Small intestine (tissue), 7 donors: Measurements from ENCODE around the gene SPEM1. TPM values are rescaled to one million over a fixed set of nuclear protein-coding genes. Genes with fewer than 3 reads are reported as not detected.

Experiments used
- DNase-seq, 2 donors: peaks; one replicate each; pipeline versions ENCODE4 v3.0.0 to v3.0.0-alpha.2; 2013
- FAIRE-seq: peaks from 2 replicates; lab custom pipeline; 2012; peaks lifted over from hg19 to GRCh38; lab: Jason Lieb, UNC
- H3K27ac ChIP-seq, 3 donors: one replicate each; pipeline ENCODE4 v1.5.1; 2013; ENCODE audit warnings: low read length in 2 of 3, mild to moderate bottlenecking in 2 of 3, control low read depth in 1 of 3, inconsistent platforms in 1 of 3, low read depth in 1 of 3, moderate library complexity in 1 of 3
- H3K27me3 ChIP-seq, 3 donors: one replicate each; pipeline ENCODE4 v1.6.1; 2013; ENCODE audit warnings: low read length in 3 of 3, inconsistent platforms in 1 of 3; ENCODE audit not compliant: control insufficient read depth in 3 of 3, insufficient read depth in 3 of 3
- H3K36me3 ChIP-seq, 3 donors: one replicate each; pipeline ENCODE4 v1.6.1; 2013; ENCODE audit warnings: low read length in 3 of 3, inconsistent platforms in 1 of 3, low read depth in 1 of 3, mild to moderate bottlenecking in 1 of 3, moderate library complexity in 1 of 3; ENCODE audit not compliant: control insufficient read depth in 3 of 3, insufficient read depth in 2 of 3
- H3K4me1 ChIP-seq, 3 donors: one replicate each; pipeline ENCODE4 v1.6.1; 2013; ENCODE audit warnings: low read length in 2 of 3, inconsistent platforms in 1 of 3, low read depth in 1 of 3, mild to moderate bottlenecking in 1 of 3, moderate library complexity in 1 of 3; ENCODE audit not compliant: control insufficient read depth in 3 of 3, insufficient read depth in 2 of 3
- H3K4me3 ChIP-seq, 3 donors: one replicate each; pipeline ENCODE4 v1.5.1; 2013; ENCODE audit warnings: low read length in 3 of 3, control low read depth in 1 of 3, inconsistent platforms in 1 of 3, low read depth in 1 of 3, mild to moderate bottlenecking in 1 of 3, moderate library complexity in 1 of 3
- H3K9me3 ChIP-seq, 2 donors: one replicate each; pipeline ENCODE4 v1.6.1; 2013; ENCODE audit warnings: low read depth in 1 of 2, low read length in 1 of 2; ENCODE audit not compliant: control insufficient read depth in 2 of 2, insufficient read depth in 1 of 2
- WGBS, 3 donors: extraction: QIAGEN DNeasy Blood & Tissue Kit; methylation state at CpG; one replicate each; pipeline ENCODE4 v1.1.7; 2013; 5-methylcytosine and 5-hydroxymethylcytosine counted together
- polyA plus RNA-seq, 4 donors: library from polyadenylated mRNA; stranded (reverse) in 3 of 4; unstranded in 1 of 4; fragments of 200-250 nt in 3 of 4; fragments of 120-200 nt in 1 of 4; gene quantifications; one replicate each; pipeline versions ENCODE4 v1.2.1 to v1.2.3, GENCODE V29; 2013
- donor health status: healthy with polysubstance abuse.
- donor health status: control.
- donor health status: control.
- donor health status: Bipolar disorder and iron deficiency.
- donor health status: healthy.

The SPEM1 gene
- polyA plus RNA-seq, 4 donors = not detected

- Histone ChIP-seq H3K27ac (no peak overlapping the region), H3K27me3 (peaks cover 0 to 7% (median 0%) of the 10 kb centered on the region in 3 donors), H3K9me3 (no peaks in the 10 kb centered on the region), H3K4me1 (no peaks in the 10 kb centered on the region), H3K4me3 (no peak overlapping the region), H3K36me3 (peaks cover 0 to 7% (median 0%) of the 10 kb centered on the region in 3 donors)
- WGBS, 3 donors = 60 to 68% (median 66%) methylated on average over 17 to 18 of the region's 18 CpGs
- DNase-seq (no peak), FAIRE-seq (no peak)
Measured at GRCh38 chr17:7418472-7419152, 1.5 kb upstream of the SPEM1 start.

DNA sequence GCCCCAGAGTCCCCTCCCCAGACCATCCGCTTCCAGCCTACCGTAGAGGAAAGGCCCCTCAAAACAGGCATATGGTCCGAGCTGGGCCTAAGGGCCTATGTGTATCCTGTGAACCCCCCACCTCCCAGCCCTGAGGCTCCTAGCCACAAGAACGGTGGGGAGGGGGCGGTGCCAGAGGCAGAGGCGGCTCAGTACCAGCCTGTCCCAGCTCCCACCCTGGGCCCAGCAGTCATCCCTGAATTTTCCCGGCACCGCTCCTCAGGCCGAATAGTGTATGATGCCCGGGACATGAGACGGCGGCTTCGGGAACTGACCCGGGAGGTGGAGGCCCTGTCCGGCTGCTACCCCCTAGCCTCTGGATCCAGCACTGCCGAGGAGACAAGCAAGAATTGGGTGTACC, 1.1 kb downstream of the SPEM1 start:
- Histone ChIP-seq H3K4me1 (no peaks in the 10 kb centered on the region), H3K4me3 (no peak overlapping the region), H3K27ac (no peak overlapping the region), H3K9me3 (no peaks in the 10 kb centered on the region), H3K27me3 (peaks cover 0 to 7% (median 0%) of the 10 kb centered on the region in 3 donors), H3K36me3 (no peaks in the 10 kb centered on the region)
- WGBS, 3 donors = 94 to 96% (median 95%) methylated on average over 16 of the region's 16 CpGs
- FAIRE-seq (no peak), DNase-seq (no peak)

DNA sequence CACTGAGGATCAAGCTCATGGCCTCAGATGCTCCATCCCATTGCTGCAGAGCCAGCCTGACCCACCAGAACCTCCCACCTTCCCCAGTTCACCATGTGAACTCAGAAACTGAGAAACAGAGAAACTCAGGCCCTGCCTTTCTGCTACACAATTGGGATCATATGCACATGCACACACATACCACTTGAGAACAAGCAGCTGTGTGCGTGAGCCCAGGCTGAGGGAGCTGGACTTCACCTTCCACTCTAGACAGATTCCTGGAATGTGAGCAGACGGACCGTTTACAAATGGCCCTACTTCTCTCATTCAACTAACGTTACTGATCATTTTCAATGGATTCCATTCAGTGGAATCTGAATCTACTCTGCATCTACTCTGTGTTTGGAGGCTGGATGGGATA, 3.6 kb downstream of the SPEM1 start:
- Histone ChIP-seq H3K27ac (no peak overlapping the region), H3K27me3 (peaks cover 0 to 7% (median 0%) of the 10 kb centered on the region in 3 donors), H3K4me1 (no peaks in the 10 kb centered on the region), H3K4me3 (no peak overlapping the region), H3K36me3 (no peaks in the 10 kb centered on the region), H3K9me3 (no peaks in the 10 kb centered on the region)
- 64 to 79% (median 69%) methylated on average over 4 of the region's 4 CpGs for WGBS, 3 donors
- FAIRE-seq = no peak
- no peak for DNase-seq

DNA sequence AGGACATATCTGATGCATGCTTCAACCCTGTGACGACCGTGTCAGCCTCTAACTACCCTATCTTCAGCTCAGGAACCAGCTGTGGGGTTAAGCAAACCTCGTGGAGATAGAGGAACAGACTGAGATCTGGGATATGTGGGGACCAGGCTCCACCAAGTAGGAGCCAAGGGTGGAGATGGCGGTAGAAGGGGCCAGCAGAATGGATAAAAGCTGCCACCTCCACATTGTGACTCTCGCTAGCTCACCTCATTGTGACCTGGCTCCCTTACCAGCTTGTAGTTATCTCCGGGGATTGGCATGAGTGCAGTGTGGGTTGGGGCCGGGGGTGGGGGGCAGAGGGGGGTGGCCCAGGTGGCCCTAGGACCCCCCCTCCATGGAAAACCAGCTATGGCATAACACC, 5.2 kb downstream of the SPEM1 start, which contains the start of gene SPEM2:
Gene SPEM2 (plus strand): TSS at position 301 of the 400 bp plus-strand sequence. CDS start 73 bp downstream, at position 374.
- Histone ChIP-seq H3K4me1 (no peaks in the 10 kb centered on the region), H3K27ac (no peak within 1 kb of the TSS), H3K27me3 (peaks cover 0 to 3% (median 0%) of the 10 kb centered on the region in 3 donors), H3K9me3 (no peaks in the 10 kb centered on the region), H3K4me3 (no peak within 1 kb of the TSS), H3K36me3 (no peaks in the 10 kb centered on the region)
- FAIRE-seq = no peak
- 74 to 79% (median 75%) methylated on average over 7 of the region's 7 CpGs for WGBS, 3 donors
- no peak for DNase-seq

DNA sequence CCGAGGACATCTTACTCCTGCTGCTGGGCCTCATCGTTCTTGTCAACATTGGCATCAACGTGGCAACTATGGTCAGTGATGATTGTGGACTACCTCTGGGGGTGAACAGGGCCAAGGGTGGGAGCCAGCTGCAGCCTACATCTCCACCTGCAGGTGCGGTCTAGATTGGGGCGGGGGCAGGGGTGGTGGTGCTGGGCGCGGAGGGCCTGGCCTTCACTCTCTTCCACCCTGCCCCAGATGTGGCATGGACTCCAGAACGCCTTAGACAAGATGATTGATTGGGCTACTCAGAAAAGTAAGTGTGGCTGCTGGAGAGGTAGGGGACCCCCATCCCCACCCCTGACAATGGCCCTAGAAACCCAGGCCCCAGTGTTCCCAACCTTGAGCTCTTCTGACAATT, 5.6 kb downstream of the SPEM1 start:
- 71 to 83% (median 75%) methylated on average over 6 to 8 of the region's 8 CpGs for WGBS, 3 donors
- Histone ChIP-seq H3K27ac (no peak overlapping the region), H3K9me3 (no peaks in the 10 kb centered on the region), H3K27me3 (peaks cover 0 to 3% (median 0%) of the 10 kb centered on the region in 3 donors), H3K4me1 (no peaks in the 10 kb centered on the region), H3K4me3 (no peak overlapping the region), H3K36me3 (no peaks in the 10 kb centered on the region)
- FAIRE-seq (no peak), DNase-seq (no peak)

DNA sequence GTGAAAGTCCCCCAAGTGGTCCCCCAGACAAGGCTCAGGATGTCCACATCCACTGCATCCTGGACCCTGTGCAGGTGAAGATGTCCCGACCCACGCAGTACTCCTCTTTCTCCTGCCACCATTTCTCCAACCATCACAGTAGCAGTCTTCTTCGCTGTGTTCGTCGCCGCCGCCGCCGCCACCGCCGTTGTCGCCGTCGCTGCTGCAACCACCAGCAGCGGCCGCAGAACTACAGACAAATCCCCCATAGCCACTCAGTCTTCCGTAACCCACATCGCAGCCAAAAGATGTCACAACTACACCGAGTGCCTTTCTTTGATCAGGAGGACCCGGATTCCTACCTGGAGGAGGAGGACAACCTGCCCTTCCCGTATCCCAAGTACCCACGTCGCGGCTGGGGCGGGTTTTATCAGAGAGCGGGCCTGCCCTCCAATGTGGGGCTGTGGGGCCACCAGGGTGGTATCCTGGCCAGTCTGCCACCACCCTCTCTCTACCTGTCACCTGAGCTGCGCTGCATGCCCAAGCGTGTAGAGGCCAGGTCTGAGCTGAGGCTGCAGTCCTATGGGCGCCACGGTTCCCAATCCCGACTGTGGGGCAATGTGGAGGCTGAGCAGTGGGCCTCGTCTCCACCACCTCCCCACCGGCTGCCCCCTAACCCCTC, 6.2 kb downstream of the SPEM1 start:
- no peak for FAIRE-seq
- WGBS, 3 donors = 93 to 94% (median 94%) methylated on average over 31 to 33 of the region's 33 CpGs
- peaks cover 0 to 3% (median 0%) of the 10 kb centered on the region in 3 donors for H3K27me3 ChIP-seq

GRCh38 chr17:7426896-7427489, 6.9 kb downstream of the SPEM1 start:
- Histone ChIP-seq H3K27ac (no peak overlapping the region), H3K36me3 (no peaks in the 10 kb centered on the region), H3K27me3 (peaks cover 0 to 3% (median 0%) of the 10 kb centered on the region in 3 donors), H3K4me3 (no peak overlapping the region), H3K4me1 (no peaks in the 10 kb centered on the region), H3K9me3 (no peaks in the 10 kb centered on the region)
- no peak for DNase-seq
- FAIRE-seq = no peak
- 90 to 93% (median 93%) methylated on average over 29 of the region's 29 CpGs for WGBS, 3 donors

More for the DNA sequence above, 6.2 kb downstream of the SPEM1 start:
- no peak overlapping the region for H3K27ac ChIP-seq
- no peaks in the 10 kb centered on the region for H3K4me1 ChIP-seq
- no peaks in the 10 kb centered on the region for H3K9me3 ChIP-seq
- no peaks in the 10 kb centered on the region for H3K36me3 ChIP-seq
- H3K4me3 ChIP-seq = no peak overlapping the region
- no peak for DNase-seq

GRCh38 chr17:7427549-7427948, 7.4 kb downstream of the SPEM1 start:
- no peaks in the 10 kb centered on the region for H3K4me1 ChIP-seq
- H3K9me3 ChIP-seq = no peaks in the 10 kb centered on the region
- FAIRE-seq (no peak), DNase-seq (no peak)
- H3K4me3 ChIP-seq = no peak overlapping the region
- no peak overlapping the region for H3K27ac ChIP-seq
- no peaks in the 10 kb centered on the region for H3K36me3 ChIP-seq
- H3K27me3 ChIP-seq = peaks cover 0 to 3% (median 0%) of the 10 kb centered on the region in 3 donors
- WGBS, 3 donors = 91 to 95% (median 92%) methylated on average over 7 of the region's 7 CpGs
